Measurements from ENCODE around the gene CD300A.

- TF ChIP-seq POLR2A (IDR thresholded peaks at IDR 0.05; ENCODE audit: low read depth, low read length) (no peak), MAX (IDR thresholded peaks at IDR 0.05; ENCODE audit: insufficient read depth, insufficient read length) (no peak), POLR2AphosphoS5 (IDR thresholded peaks at IDR 0.05; ENCODE audit: insufficient read depth, low read depth, low read length) (no peak), JUN (IDR thresholded peaks at IDR 0.05; ENCODE audit: borderline replicate concordance, insufficient read depth, insufficient read length, low read depth) (no peak), EZH2 (IDR thresholded peaks at IDR 0.05; ENCODE audit: borderline replicate concordance, low read depth, low read length, severe bottlenecking) (no peak), MYC (IDR thresholded peaks at IDR 0.05; ENCODE audit: low read depth, low read length) (no peak), FOS (IDR thresholded peaks at IDR 0.05; ENCODE audit: borderline replicate concordance, insufficient read depth, low read length) (no peak), GATA2 (IDR thresholded peaks at IDR 0.05; ENCODE audit: insufficient read depth, insufficient read length, low read depth, low read length) (no peak)
- TF ChIP-seq, protein P1, sequence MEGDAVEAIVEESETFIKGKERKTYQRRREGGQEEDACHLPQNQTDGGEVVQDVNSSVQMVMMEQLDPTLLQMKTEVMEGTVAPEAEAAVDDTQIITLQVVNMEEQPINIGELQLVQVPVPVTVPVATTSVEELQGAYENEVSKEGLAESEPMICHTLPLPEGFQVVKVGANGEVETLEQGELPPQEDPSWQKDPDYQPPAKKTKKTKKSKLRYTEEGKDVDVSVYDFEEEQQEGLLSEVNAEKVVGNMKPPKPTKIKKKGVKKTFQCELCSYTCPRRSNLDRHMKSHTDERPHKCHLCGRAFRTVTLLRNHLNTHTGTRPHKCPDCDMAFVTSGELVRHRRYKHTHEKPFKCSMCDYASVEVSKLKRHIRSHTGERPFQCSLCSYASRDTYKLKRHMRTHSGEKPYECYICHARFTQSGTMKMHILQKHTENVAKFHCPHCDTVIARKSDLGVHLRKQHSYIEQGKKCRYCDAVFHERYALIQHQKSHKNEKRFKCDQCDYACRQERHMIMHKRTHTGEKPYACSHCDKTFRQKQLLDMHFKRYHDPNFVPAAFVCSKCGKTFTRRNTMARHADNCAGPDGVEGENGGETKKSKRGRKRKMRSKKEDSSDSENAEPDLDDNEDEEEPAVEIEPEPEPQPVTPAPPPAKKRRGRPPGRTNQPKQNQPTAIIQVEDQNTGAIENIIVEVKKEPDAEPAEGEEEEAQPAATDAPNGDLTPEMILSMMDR (IDR thresholded peaks at IDR 0.05; ENCODE audit: extremely low read depth in 1 of 2, insufficient read depth in 1 of 2, low read depth in 1 of 2, low read length in 2 of 2), result no peak
These were observed 62.2 kb downstream of the CD300A start for GRCh38 chr17:74528491-74529199.

Data from endothelial cell of umbilical vein (primary cell).